CD1c-positive myeloid dendritic cell (primary cell): ENCODE measurements around the gene STRA8.
"Not testable (repeated sequence)": the region's sequence is repeated elsewhere in the genome, so short reads cannot be mapped to it uniquely, and the experiment has no call there.

ENCODE experiments used
- DNase-seq: peaks from one replicate; pipeline ENCODE4 v3.0.0-alpha.2; 2016; ENCODE audit errors: extremely low spot score

STRA8 gene

GRCh38 chr7:135204876-135205275, 28.8 kb upstream of the STRA8 start:
- DNase-seq, result no peak

- DNase-seq, result no peak
Measured at GRCh38 chr7:135205850-135206249, 27.8 kb upstream of the STRA8 start.

GRCh38 chr7:135206941-135207391, 26.7 kb upstream of the STRA8 start:
- DNase-seq, result peak; percentile 58

GRCh38 chr7:135207406-135208101, 26.1 kb upstream of the STRA8 start:
- DNase-seq, result no peak

- DNase-seq, result peak; percentile 10
Measured at GRCh38 chr7:135208102-135208793, 25.4 kb upstream of the STRA8 start.

GRCh38 chr7:135209225-135209834, 24.3 kb upstream of the STRA8 start:
- peak; percentile 56 for DNase-seq

GRCh38 chr7:135210888-135211178, 22.8 kb upstream of the STRA8 start:
- DNase-seq, result no peak

GRCh38 chr7:135211179-135211945, 22.3 kb upstream of the STRA8 start, which contains the start of gene WDR91:
TSS of gene WDR91 (minus strand) at chr7:135211526. CDS start at chr7:135211502, 24 bp downstream.
- DNase-seq, result peak; percentile 97

- DNase-seq, result not testable (repeated sequence)
Measured at GRCh38 chr7:135211946-135212685, 21.5 kb upstream of the STRA8 start.

GRCh38 chr7:135213831-135214230, 19.8 kb upstream of the STRA8 start:
- DNase-seq, result no peak

GRCh38 chr7:135215180-135215579, 18.5 kb upstream of the STRA8 start:
- no peak for DNase-seq

- no peak for DNase-seq
Measured at GRCh38 chr7:135215698-135216097, 17.9 kb upstream of the STRA8 start.

GRCh38 chr7:135217645-135218509, 15.8 kb upstream of the STRA8 start:
- DNase-seq, result no peak

GRCh38 chr7:135224027-135224426, 9.6 kb upstream of the STRA8 start:
- DNase-seq, result peak; percentile 48

- no peak for DNase-seq
Measured at GRCh38 chr7:135231686-135232085, 2.0 kb upstream of the STRA8 start.

- no peak for DNase-seq
Measured at GRCh38 chr7:135232087-135232486, 1.6 kb upstream of the STRA8 start.

- no peak for DNase-seq
Measured at GRCh38 chr7:135232720-135233119, 918 bp upstream of the STRA8 start.

GRCh38 chr7:135234095-135234494, 457 bp downstream of the STRA8 start:
- not testable (repeated sequence) for DNase-seq

- DNase-seq, result no peak
Measured at GRCh38 chr7:135234727-135235126, 1.1 kb downstream of the STRA8 start.

GRCh38 chr7:135235841-135236240, 2.2 kb downstream of the STRA8 start:
- no peak for DNase-seq

- peak; percentile 22 for DNase-seq
Measured at GRCh38 chr7:135236727-135237126, 3.1 kb downstream of the STRA8 start.
